Cardiac fibroblast (primary cell): ENCODE measurements around the gene ZC3H18.

Source experiments
- DNase-seq, 2 donors: peaks; one replicate each; pipeline versions ENCODE4 v3.0.0 to v3.0.0-alpha.2; 2010; ENCODE audit warnings: low read depth in 2 of 2
- H3K4me3 ChIP-seq, 2 donors: replicated peaks in 1 of 2; 1 replicate in 1 of 2; 2 replicates in 1 of 2; pipeline ENCODE4 v1.5.1; 2011; ENCODE audit warnings: low read depth in 2 of 2, low read length in 2 of 2, mild to moderate bottlenecking in 2 of 2, moderate library complexity in 1 of 2
- TF ChIP-seq, protein P1 (sequence below): IDR thresholded peaks from one replicate; pipeline ENCODE4 v1.5.1; 2011; ENCODE audit warnings: low read depth, mild to moderate bottlenecking, low read length, inconsistent platforms

The ZC3H18 gene

DNA sequence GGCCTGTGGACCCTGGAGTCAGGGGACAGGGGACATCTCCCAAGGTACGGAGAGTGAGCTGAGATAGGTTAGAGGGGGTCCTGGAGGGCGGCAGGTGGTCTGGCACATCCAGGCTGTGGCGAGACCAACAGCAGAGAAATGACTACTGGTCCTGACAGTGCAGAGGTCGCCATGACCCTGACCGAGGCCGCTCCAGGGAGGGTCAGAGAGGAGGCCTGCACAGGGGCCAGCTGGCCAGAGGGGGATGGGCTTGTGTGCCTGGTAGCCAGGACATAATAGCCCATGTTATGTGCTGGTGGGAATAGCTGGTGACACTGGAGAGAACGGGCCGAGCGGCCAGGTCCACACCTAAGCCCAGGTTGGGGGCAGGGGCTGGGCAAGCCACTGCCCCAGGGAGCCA lies 40.6 kb upstream of the ZC3H18 start:
- DNase-seq = no peak
- TF ChIP-seq, protein P1, sequence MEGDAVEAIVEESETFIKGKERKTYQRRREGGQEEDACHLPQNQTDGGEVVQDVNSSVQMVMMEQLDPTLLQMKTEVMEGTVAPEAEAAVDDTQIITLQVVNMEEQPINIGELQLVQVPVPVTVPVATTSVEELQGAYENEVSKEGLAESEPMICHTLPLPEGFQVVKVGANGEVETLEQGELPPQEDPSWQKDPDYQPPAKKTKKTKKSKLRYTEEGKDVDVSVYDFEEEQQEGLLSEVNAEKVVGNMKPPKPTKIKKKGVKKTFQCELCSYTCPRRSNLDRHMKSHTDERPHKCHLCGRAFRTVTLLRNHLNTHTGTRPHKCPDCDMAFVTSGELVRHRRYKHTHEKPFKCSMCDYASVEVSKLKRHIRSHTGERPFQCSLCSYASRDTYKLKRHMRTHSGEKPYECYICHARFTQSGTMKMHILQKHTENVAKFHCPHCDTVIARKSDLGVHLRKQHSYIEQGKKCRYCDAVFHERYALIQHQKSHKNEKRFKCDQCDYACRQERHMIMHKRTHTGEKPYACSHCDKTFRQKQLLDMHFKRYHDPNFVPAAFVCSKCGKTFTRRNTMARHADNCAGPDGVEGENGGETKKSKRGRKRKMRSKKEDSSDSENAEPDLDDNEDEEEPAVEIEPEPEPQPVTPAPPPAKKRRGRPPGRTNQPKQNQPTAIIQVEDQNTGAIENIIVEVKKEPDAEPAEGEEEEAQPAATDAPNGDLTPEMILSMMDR = no peak
- H3K4me3 ChIP-seq = no peak overlapping the region

DNA sequence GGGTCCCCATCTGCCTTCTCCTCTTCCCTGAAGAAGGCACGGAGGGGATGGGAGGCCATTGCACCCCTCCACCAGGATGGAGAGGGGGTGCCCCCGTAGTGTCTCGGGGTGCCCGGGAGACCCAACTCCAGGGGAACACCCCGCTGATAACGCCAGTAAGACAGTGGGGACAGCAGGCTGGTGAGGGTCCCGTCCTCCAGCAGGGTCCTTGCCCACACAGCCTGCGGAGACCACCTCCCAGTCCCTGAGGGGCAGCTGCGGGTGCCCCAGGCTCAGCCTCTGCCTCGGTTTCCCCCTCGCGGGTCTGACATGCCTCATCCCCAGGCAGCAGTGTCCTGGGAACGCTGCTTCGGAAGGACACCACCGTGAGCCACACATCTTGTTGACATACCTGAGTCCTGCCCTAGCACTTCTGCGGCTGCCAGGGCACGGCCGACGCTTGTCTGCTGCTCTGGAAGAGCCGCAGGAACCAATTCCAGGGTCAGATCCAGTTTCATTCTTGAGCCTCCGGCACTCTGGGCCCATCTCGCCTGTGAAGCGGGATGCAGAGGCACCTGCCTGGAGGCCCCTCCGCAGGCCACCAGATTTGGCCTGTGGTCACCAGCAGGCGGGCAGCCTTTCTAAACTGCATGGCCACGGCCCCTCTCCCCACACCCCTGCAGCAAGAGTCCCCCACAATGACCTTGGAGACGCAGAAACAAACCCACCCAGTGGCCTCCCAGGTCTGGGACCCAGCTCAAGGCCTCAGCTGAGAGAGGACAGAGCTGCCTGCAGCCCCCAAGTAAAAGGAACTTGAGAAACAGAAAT lies 39.9 kb upstream of the ZC3H18 start:
- no peak for DNase-seq
- TF ChIP-seq, protein P1 = no peak
- H3K4me3 ChIP-seq = no peak overlapping the region

DNA sequence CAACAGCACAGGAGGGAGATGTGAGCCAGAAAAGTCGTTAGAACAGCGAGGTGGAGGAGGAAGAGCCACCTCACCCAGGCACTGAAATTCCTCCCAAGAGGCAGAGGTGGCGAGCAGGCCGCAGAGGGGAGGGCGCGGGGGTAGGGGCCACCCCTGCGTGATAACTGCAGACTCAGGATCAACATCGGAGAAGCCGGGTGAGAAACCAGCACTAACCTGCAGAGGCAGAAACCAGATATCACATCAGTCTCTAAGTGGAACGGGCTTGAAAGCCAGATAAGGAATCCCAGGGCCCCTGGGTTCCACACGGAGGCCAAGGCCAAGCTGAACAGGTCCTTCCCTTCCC lies 39.4 kb upstream of the ZC3H18 start:
- TF ChIP-seq, protein P1 = no peak
- no peak overlapping the region for H3K4me3 ChIP-seq
- DNase-seq = no peak

DNA sequence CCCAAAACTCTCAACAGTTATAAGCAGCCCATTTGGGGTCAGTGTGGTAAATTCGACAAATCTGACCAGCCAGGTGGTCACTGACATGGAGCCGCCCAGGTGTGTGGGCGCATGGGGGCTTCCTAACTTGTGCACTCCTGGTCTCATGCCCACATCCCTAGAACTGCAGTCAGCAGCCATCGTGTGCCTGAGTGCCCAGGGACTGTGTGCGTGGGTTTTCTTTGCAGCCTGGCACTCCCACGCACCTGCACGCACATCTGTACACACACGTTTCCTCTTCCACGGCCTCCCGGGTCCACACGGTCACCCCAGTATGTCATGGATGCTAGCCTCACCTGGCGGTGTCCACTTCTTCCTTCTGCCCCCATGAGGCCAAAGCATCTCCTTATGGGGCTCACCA lies 38.9 kb upstream of the ZC3H18 start:
- TF ChIP-seq, protein P1 = no peak
- DNase-seq = no peak

DNA sequence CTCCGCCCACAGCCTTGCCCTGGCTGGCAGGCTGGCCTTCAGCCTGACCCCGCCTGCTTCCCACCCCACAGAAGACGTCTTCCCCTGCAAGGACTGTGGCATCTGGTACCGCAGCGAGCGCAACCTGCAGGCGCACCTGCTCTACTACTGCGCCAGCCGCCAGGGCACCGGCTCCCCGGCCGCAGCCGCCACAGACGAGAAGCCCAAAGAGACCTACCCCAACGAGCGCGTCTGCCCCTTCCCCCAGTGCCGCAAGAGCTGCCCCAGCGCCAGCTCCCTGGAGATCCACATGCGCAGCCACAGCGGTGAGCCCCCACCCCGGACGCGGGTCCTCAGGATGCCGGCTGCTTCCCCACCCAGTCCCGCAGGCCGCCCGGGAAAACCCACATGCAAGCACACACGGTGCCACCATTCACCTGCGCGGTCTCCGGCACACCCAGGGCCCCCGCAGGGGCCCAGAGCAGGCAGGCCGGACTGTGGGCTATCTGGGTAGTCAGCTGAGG lies 38.2 kb upstream of the ZC3H18 start:
- TF ChIP-seq, protein P1 = no peak
- no peak overlapping the region for H3K4me3 ChIP-seq
- DNase-seq = no peak

More for the DNA sequence above, 38.9 kb upstream of the ZC3H18 start:
- no peak overlapping the region for H3K4me3 ChIP-seq

DNA sequence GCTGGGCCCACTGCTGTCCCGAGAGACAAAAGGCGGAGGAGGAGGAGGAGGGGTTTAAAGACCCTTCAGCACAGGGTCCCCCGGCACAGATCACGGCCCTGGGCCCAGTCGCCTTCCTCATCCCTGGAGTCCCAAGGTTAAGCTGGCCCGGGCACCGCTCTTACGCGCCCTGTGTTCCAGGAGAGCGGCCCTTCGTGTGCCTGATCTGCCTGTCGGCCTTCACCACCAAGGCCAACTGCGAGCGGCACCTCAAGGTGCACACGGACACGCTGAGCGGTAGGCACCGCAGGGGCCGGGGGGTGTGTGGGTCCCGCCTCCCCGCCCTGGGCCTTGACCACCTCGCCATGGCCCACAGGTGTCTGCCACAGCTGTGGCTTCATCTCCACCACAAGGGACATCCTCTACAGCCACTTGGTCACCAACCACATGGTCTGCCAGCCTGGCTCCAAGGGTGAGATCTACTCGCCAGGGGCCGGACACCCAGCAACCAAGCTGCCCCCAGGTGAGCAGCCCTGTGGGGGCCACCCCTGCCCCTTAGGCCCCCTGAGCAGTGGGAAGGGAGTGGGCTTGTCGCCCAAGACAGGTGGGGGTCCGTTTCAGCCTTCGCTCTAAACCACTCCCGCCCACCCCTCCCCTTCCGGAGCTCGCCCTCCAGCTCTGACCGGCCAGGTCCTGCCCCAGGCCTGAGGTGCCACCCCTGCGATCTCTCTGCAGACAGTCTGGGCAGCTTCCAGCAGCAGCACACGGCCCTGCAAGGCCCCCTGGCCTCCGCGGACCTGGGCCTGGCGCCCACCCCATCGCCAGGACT lies 37.6 kb upstream of the ZC3H18 start:
- no peak overlapping the region for H3K4me3 ChIP-seq
- no peak for DNase-seq

More for the DNA sequence above, 37.6 kb upstream of the ZC3H18 start:
- TF ChIP-seq, protein P1 = no peak
